Measurements from ENCODE around the gene INSR.
A peak's percentile ranks its signal among the peaks of the same experiment; 100 is the strongest.
"Not testable (repeated sequence)": the region's sequence is repeated elsewhere in the genome, so short reads cannot be mapped to it uniquely, and the experiment has no call there.

INSR gene

GRCh38 chr19:7069904-7070226, 224.3 kb downstream of the INSR start:
- Histone ChIP-seq H3K4me1 (no peaks in the 10 kb centered on the region), H3K27me3 (no peaks in the 10 kb centered on the region), H3K4me3 (ENCODE audit: low read depth, low read length) (peak overlapping the region; percentile 92), H3K36me3 (peaks cover 11% of the 10 kb centered on the region), H3K9me3 (no peaks in the 10 kb centered on the region; the same call in 1 of the 2 replicates)
- no peak for TF ChIP-seq CTCF (IDR thresholded peaks at IDR 0.05; ENCODE audit: low read depth, low read length)
- no peak for DNase-seq

GRCh38 chr19:7069042-7069903, 224.9 kb downstream of the INSR start, which contains the start of gene ZNF557:
Gene ZNF557 (plus strand): TSS chr19:7069703. CDS start chr19:7075075, 5,372 bp downstream.
- Histone ChIP-seq H3K27me3 (no peaks in the 10 kb centered on the region), H3K36me3 (peaks cover 10% of the 10 kb centered on the region), H3K4me1 (no peaks in the 10 kb centered on the region), H3K4me3 (ENCODE audit: low read depth, low read length) (peak within 1 kb of the TSS; percentile 92), H3K9me3 (no peaks in the 10 kb centered on the region; the same call in 1 of the 2 replicates)
- no peak for TF ChIP-seq CTCF (IDR thresholded peaks at IDR 0.05; ENCODE audit: low read depth, low read length)
- peak; percentile 99 for DNase-seq

GRCh38 chr19:7068599-7068998, 225.6 kb downstream of the INSR start:
- peaks cover 10% of the 10 kb centered on the region for H3K36me3 ChIP-seq
- 0 out of 2 replicates have a peak overlapping the region, but pooled peaks have one; percentile 3 for H3K4me3 ChIP-seq (ENCODE audit: low read depth, low read length)
- H3K4me1 ChIP-seq, result no peaks in the 10 kb centered on the region
- no peak for TF ChIP-seq CTCF (IDR thresholded peaks at IDR 0.05; ENCODE audit: low read depth, low read length)
- no peaks in the 10 kb centered on the region; the same call in 1 of the 2 replicates for H3K9me3 ChIP-seq
- H3K27me3 ChIP-seq, result no peaks in the 10 kb centered on the region
- no peak for DNase-seq

- Histone ChIP-seq H3K4me3 (ENCODE audit: low read depth, low read length) (no peak overlapping the region), H3K4me1 (no peaks in the 10 kb centered on the region), H3K9me3 (no peaks in the 10 kb centered on the region; the same call in 1 of the 2 replicates), H3K27me3 (no peaks in the 10 kb centered on the region), H3K36me3 (peaks cover 6% of the 10 kb centered on the region)
- no peak for TF ChIP-seq CTCF (IDR thresholded peaks at IDR 0.05; ENCODE audit: low read depth, low read length)
- DNase-seq, result no peak
Observed at GRCh38 chr19:7067716-7068115, 226.5 kb downstream of the INSR start.

GRCh38 chr19:7067122-7067521, 227.1 kb downstream of the INSR start:
- H3K36me3 ChIP-seq; H3K9me3 ChIP-seq; H3K4me1 ChIP-seq; H3K4me3 ChIP-seq (ENCODE audit: low read depth, low read length); H3K27me3 ChIP-seq: not testable (repeated sequence)
- peak; percentile 44 for DNase-seq
- TF ChIP-seq CTCF (IDR thresholded peaks at IDR 0.05; ENCODE audit: low read depth, low read length), result peak; percentile 35; the same call in 1 of the 2 replicates

- Histone ChIP-seq H3K36me3 (no peaks in the 10 kb centered on the region), H3K4me3 (ENCODE audit: low read depth, low read length) (no peak overlapping the region), H3K27me3 (no peaks in the 10 kb centered on the region), H3K4me1 (no peaks in the 10 kb centered on the region), H3K9me3 (no peaks in the 10 kb centered on the region; the same call in 1 of the 2 replicates)
- no peak for DNase-seq
- TF ChIP-seq CTCF (IDR thresholded peaks at IDR 0.05; ENCODE audit: low read depth, low read length), result no peak
Observed at GRCh38 chr19:7063764-7064418, 230.3 kb downstream of the INSR start.

Measured in BE2C (cell line).